Brain microvascular endothelial cell (primary cell): ENCODE measurements around the gene TMEM106B.

Experiments used
- DNase-seq: peaks from one replicate; pipeline ENCODE4 v3.0.0-alpha.2; 2020
- H3K27ac ChIP-seq: fragments of 250-450 bp; sonication (Bioruptor Pico); 2 replicates; pipeline ENCODE4 v1.5.1; 2020; ENCODE audit warnings: mild to moderate bottlenecking, moderate library complexity
- H3K27me3 ChIP-seq: fragments of 250-450 bp; sonication (Bioruptor Pico); replicated peaks from 2 replicates; pipeline ENCODE4 v1.5.1; 2020; ENCODE audit warnings: mild to moderate bottlenecking
- H3K36me3 ChIP-seq: fragments of 250-450 bp; sonication (Bioruptor Pico); replicated peaks from 2 replicates; pipeline ENCODE4 v1.5.1; 2020; ENCODE audit warnings: mild to moderate bottlenecking
- H3K4me3 ChIP-seq: 2 replicates; pipeline ENCODE4 v1.5.1; 2011; ENCODE audit warnings: low read depth, mild to moderate bottlenecking, control low read depth, low read length, moderate library complexity
- in situ Hi-C: cut with HindIII; loops from 2 replicates; pipeline ENCODE4 v1.10.0; 2017; ENCODE audit warnings: low sequenced_read_pairs, low pct_ligation_motif_present
- TF ChIP-seq, protein P1 (sequence below): IDR thresholded peaks from 2 replicates; pipeline ENCODE4 v1.5.1; 2011; ENCODE audit warnings: low read depth, mild to moderate bottlenecking, moderate library complexity, low read length, control low read depth, inconsistent platforms; ENCODE audit errors: missing control alignments

The TMEM106B gene

GRCh38 chr7:12267542-12267941, 56.4 kb downstream of the TMEM106B start:
- TF ChIP-seq, protein P1, sequence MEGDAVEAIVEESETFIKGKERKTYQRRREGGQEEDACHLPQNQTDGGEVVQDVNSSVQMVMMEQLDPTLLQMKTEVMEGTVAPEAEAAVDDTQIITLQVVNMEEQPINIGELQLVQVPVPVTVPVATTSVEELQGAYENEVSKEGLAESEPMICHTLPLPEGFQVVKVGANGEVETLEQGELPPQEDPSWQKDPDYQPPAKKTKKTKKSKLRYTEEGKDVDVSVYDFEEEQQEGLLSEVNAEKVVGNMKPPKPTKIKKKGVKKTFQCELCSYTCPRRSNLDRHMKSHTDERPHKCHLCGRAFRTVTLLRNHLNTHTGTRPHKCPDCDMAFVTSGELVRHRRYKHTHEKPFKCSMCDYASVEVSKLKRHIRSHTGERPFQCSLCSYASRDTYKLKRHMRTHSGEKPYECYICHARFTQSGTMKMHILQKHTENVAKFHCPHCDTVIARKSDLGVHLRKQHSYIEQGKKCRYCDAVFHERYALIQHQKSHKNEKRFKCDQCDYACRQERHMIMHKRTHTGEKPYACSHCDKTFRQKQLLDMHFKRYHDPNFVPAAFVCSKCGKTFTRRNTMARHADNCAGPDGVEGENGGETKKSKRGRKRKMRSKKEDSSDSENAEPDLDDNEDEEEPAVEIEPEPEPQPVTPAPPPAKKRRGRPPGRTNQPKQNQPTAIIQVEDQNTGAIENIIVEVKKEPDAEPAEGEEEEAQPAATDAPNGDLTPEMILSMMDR: no peak
- Histone ChIP-seq H3K27me3 (no peaks in the 10 kb centered on the region), H3K4me3 (no peak overlapping the region), H3K36me3 (no peaks in the 10 kb centered on the region), H3K27ac (no peak overlapping the region)
- DNase-seq: no peak
- in situ Hi-C loops: no loop called here

GRCh38 chr7:12269100-12269895, 58.2 kb downstream of the TMEM106B start:
- DNase-seq: no peak
- no peaks in the 10 kb centered on the region for H3K27me3 ChIP-seq
- in situ Hi-C loops: no loop called here
- H3K4me3 ChIP-seq: no peak overlapping the region
- TF ChIP-seq, protein P1: no peak
- H3K27ac ChIP-seq: no peak overlapping the region
- no peaks in the 10 kb centered on the region for H3K36me3 ChIP-seq

DNA sequence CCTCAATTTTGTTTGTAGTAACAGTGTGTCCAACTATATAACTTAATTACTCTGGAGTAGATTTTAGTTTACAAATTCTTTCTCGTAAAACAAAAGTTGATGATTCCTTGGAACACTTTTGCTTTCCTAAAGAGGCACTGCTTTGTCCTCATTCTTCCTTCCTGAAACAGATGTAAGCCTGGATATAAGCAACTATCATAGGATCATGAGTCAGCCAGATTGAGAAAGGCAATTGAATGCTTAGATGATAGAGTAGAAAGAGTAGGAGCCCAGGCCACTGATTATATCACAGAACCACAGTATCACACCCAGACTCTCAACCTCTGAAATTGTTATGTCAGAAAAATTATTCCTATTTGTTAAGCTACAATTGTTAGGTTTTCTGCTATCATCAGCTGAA, 69.9 kb downstream of the TMEM106B start:
- no peak for DNase-seq
- Histone ChIP-seq H3K4me3 (no peak overlapping the region), H3K36me3 (no peaks in the 10 kb centered on the region), H3K27me3 (no peaks in the 10 kb centered on the region), H3K27ac (no peak overlapping the region)
- TF ChIP-seq, protein P1: no peak
- in situ Hi-C loops: no loop called here

DNA sequence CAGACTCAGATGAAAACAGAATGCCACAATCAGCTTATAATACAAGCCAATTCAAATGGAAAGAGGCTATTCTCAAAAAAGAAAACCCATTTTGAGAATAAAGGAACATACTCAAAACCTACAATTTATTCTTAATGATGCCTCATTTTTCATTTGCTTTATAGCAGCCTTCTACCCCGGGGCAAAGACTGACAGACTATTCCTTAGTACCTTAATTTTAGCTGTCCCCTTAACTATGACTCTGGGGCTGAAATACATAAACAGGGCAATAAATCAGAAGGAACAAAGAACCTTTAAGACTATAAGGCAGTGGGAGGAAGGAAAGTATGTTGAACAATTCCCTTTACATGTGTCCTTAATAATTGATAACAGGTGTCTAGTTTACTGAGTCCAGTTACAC, 76.8 kb downstream of the TMEM106B start:
- H3K27ac ChIP-seq: no peak overlapping the region
- in situ Hi-C loops: no loop called here
- TF ChIP-seq, protein P1: no peak
- H3K36me3 ChIP-seq: no peaks in the 10 kb centered on the region
- no peak overlapping the region for H3K4me3 ChIP-seq
- no peak for DNase-seq
- no peaks in the 10 kb centered on the region for H3K27me3 ChIP-seq

- DNase-seq: no peak
- TF ChIP-seq, protein P1: no peak
- in situ Hi-C loops: no loop called here
- Histone ChIP-seq H3K27ac (no peak overlapping the region), H3K27me3 (no peaks in the 10 kb centered on the region), H3K4me3 (no peak overlapping the region), H3K36me3 (no peaks in the 10 kb centered on the region)
These were observed 78.9 kb downstream of the TMEM106B start for GRCh38 chr7:12289996-12290395.

DNA sequence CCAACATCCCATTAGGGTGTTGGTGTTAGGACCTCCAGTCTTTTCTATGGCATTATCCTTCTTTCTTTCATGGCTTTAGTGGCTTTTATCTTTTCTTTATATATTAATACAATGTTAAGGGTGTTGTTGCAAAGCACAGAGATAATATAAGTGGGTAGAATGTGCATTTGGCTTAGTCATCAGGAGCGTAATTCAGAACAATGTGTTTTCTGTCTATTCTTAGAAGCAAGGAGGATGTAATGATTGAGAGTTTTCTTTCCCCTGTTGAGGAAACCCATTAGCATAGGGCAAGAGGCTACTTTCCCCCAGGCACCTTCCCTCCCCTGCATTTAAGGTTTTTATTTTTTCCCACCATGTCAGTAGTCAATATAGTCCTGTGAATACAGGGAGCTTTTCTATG, 79.7 kb downstream of the TMEM106B start:
- in situ Hi-C loops: no loop called here
- Histone ChIP-seq H3K27me3 (no peaks in the 10 kb centered on the region), H3K27ac (no peak overlapping the region), H3K36me3 (no peaks in the 10 kb centered on the region), H3K4me3 (no peak overlapping the region)
- no peak for DNase-seq
- TF ChIP-seq, protein P1: no peak
